K562 (cell line): ENCODE data around the gene ILK. TPM values are rescaled to one million over a fixed set of nuclear protein-coding genes. Genes with fewer than 3 reads are reported as not detected.

Experiments
- PTBP1 ChIP-seq: fragments of 200-400 bp; formaldehyde crosslinking; IDR thresholded peaks from 2 replicates; pipeline ENCODE4 v1.6.1; 2017; ENCODE audit warnings: low read depth, low read length
- RNF2 ChIP-seq: sonication (generic); IDR thresholded peaks from 2 replicates; pipeline ENCODE4 v1.6.1; 2016
- ZNF197 ChIP-seq: fragments of 200-800 bp; sonication (Bioruptor generic); IDR thresholded peaks from 2 replicates; pipeline ENCODE4 v1.6.1; 2016; ENCODE audit warnings: low read depth, missing genetic modification characterization, missing compliant biosample characterization
- polyA plus RNA-seq, 8 experiments: library from polyadenylated mRNA; depleted of rRNA in 4 of 8; stranded (reverse) in 5 of 8; unstranded in 3 of 8; fragments of >200 nt; fragmentation: Nextera tagmentation in 2 of 8; fragmentation: Illumina TruSeq in 1 of 8; extraction: Ambion mirVana in 2 of 8; extraction: Trizol in 1 of 8; gene quantifications; 2 replicates each; pipeline versions ENCODE4 v1.2.1 to v1.2.3, GENCODE V29; 2011 to 2014; ENCODE audit warnings: inconsistent platforms in 1 of 8, missing spikeins in 1 of 8
- total RNA-seq, 7 experiments: library from RNA; depleted of rRNA in 6 of 7; stranded (reverse); fragments of >200 nt in 6 of 7; fragmentation: Illumina TruSeq in 2 of 7; extraction: Trizol in 2 of 7; gene quantifications; 2 replicates each; pipeline versions ENCODE4 v1.2.1 to v1.2.3, GENCODE V29; 2011 to 2021; ENCODE audit warnings: low replicate concordance in 1 of 7
- TF ChIP-seq, protein P1 (sequence below): sonication (generic); IDR thresholded peaks from 2 replicates; pipeline ENCODE4 v1.6.1; 2016
- TF ChIP-seq, protein P2 (sequence below): IDR thresholded peaks from 2 replicates; pipeline ENCODE4 v1.6.1; 2012; ENCODE audit warnings: low read depth, low read length, improper control_type of control experiment, borderline replicate concordance
- TF ChIP-seq, protein P3 (sequence below): fragments of 450-650 bp; conservative IDR thresholded peaks from 2 replicates; pipeline ENCODE4 v1.6.1; 2016; ENCODE audit warnings: missing genetic modification characterization, low read depth, mild to moderate bottlenecking, control low read depth, missing compliant biosample characterization
- TF ChIP-seq, protein P4 (sequence below): fragments of 200-800 bp; sonication (Bioruptor generic); IDR thresholded peaks from 2 replicates; pipeline ENCODE4 v1.6.1; 2017; ENCODE audit warnings: missing genetic modification characterization, missing compliant biosample characterization
- TF ChIP-seq, protein P5 (sequence below): fragments of 200-800 bp; sonication (Bioruptor generic); IDR thresholded peaks from 2 replicates; pipeline ENCODE4 v1.6.1; 2017; ENCODE audit warnings: missing genetic modification characterization, missing compliant biosample characterization

Gene ILK
- total and polyA plus RNA-seq, 9 of the 15 experiments (the other 6 are each of a cell fraction or from before 2014, with no cell fraction given) = 43.3 to 95.9 (median 58.9) TPM

DNA sequence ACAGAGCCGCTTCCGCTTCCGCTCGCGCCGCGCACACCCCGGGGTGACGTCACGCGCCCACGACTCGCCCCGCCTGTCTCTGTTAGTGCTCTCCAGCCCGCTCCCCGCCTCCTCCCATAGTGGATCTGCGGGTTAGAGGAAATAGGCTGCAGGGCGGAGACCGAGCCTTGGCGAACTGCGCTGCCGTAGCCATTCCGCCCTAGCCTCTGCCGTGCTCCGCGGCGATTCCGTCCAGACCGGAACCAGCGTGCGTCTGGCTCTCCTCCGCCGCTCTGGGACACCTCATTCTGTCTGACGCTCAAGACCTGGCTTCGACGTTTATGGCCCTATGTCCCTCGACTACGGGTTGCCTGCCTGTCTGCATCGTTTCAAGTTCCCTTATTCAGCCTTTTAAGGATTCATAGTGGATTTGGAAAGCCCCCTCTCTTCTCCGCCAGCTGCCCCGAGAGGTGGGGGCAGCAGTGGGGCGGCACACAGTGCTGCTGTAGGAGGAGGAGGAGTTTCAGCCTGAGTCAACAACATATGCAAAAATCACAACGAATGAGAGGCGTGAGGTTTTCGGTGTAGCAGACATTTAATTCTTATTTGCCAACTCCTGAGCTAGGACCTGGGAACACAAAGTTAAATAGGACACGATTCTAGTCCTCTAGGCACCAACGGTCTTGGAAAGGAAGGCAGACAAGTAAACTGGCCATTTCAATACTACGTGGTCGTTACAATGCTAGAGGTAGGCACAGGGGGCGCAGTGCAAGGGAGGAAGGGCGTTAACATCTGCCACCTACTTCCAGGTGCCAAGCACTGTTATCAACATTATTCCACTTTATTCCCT lies 8.9 kb downstream of the ILK start, which contains the start of gene TAF10 (continued):
- TF ChIP-seq, protein P1, sequence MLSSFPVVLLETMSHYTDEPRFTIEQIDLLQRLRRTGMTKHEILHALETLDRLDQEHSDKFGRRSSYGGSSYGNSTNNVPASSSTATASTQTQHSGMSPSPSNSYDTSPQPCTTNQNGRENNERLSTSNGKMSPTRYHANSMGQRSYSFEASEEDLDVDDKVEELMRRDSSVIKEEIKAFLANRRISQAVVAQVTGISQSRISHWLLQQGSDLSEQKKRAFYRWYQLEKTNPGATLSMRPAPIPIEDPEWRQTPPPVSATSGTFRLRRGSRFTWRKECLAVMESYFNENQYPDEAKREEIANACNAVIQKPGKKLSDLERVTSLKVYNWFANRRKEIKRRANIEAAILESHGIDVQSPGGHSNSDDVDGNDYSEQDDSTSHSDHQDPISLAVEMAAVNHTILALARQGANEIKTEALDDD = peak; percentile 11; the same call in 1 of the 2 replicates
- TF ChIP-seq, protein P2, sequence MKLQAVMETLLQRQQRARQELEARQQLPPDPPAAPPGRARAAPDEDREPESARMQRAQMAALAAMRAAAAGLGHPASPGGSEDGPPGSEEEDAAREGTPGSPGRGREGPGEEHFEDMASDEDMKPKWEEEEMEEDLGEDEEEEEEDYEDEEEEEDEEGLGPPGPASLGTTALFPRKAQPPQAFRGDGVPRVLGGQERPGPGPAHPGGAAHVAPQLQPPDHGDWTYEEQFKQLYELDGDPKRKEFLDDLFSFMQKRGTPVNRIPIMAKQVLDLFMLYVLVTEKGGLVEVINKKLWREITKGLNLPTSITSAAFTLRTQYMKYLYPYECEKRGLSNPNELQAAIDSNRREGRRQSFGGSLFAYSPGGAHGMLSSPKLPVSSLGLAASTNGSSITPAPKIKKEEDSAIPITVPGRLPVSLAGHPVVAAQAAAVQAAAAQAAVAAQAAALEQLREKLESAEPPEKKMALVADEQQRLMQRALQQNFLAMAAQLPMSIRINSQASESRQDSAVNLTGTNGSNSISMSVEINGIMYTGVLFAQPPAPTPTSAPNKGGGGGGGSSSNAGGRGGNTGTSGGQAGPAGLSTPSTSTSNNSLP = no peak
- TF ChIP-seq, protein P3, sequence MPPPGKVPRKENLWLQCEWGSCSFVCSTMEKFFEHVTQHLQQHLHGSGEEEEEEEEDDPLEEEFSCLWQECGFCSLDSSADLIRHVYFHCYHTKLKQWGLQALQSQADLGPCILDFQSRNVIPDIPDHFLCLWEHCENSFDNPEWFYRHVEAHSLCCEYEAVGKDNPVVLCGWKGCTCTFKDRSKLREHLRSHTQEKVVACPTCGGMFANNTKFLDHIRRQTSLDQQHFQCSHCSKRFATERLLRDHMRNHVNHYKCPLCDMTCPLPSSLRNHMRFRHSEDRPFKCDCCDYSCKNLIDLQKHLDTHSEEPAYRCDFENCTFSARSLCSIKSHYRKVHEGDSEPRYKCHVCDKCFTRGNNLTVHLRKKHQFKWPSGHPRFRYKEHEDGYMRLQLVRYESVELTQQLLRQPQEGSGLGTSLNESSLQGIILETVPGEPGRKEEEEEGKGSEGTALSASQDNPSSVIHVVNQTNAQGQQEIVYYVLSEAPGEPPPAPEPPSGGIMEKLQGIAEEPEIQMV = no peak
- TF ChIP-seq, protein P4, sequence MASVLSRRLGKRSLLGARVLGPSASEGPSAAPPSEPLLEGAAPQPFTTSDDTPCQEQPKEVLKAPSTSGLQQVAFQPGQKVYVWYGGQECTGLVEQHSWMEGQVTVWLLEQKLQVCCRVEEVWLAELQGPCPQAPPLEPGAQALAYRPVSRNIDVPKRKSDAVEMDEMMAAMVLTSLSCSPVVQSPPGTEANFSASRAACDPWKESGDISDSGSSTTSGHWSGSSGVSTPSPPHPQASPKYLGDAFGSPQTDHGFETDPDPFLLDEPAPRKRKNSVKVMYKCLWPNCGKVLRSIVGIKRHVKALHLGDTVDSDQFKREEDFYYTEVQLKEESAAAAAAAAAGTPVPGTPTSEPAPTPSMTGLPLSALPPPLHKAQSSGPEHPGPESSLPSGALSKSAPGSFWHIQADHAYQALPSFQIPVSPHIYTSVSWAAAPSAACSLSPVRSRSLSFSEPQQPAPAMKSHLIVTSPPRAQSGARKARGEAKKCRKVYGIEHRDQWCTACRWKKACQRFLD = no peak; the same call in 1 of the 2 replicates
- TF ChIP-seq PTBP1 (no peak), RNF2 (peak; percentile 76; the same call in 1 of the 2 replicates), ZNF197 (no peak; the same call in 1 of the 2 replicates)
- TF ChIP-seq, protein P5, sequence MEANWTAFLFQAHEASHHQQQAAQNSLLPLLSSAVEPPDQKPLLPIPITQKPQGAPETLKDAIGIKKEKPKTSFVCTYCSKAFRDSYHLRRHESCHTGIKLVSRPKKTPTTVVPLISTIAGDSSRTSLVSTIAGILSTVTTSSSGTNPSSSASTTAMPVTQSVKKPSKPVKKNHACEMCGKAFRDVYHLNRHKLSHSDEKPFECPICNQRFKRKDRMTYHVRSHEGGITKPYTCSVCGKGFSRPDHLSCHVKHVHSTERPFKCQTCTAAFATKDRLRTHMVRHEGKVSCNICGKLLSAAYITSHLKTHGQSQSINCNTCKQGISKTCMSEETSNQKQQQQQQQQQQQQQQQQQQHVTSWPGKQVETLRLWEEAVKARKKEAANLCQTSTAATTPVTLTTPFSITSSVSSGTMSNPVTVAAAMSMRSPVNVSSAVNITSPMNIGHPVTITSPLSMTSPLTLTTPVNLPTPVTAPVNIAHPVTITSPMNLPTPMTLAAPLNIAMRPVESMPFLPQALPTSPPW = peak; percentile 95
